ENCODE measurements around the gene HS1BP3.

HS1BP3 gene

DNA sequence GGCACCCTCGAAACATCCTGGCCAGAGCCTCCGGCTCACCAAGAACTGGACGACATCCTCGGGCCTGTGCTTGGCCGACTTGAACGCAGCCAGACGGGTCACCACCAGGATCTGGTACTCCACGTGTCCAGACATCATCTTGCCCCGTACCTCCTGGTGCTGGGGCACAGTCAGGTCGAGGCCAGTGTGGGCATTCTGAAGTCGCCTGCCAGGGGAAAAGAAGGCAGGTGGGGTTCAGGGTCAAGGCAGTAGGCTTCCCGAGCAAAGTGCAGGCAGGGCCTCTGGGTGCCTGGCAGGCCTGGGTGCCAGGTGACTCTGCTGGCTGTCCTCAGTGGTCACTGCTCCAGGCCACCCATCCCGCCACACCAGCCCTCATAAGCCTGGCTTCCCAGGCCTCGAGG is 5.6 kb downstream of the HS1BP3 start:
- no peak for DNase-seq

DNA sequence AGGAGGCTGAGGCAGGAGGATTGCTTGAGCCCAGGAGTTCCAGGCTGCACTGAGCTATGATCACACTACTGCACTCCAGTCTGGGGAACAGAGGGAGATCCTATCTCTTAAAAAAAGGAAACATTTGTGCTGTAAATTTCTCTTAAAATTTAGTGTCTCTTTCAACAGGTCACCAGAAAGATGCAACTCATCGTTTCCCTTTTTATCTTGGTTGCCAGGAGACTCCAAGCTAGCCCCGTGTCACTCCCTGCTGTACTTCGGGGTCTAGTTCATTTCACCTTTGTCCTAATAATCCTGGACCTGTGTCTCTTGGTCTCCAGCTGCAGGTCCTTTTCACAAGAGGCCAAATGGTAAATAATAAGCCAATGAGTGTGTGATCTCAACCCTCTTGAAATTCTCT is 7.1 kb downstream of the HS1BP3 start:
- DNase-seq, result no peak

DNA sequence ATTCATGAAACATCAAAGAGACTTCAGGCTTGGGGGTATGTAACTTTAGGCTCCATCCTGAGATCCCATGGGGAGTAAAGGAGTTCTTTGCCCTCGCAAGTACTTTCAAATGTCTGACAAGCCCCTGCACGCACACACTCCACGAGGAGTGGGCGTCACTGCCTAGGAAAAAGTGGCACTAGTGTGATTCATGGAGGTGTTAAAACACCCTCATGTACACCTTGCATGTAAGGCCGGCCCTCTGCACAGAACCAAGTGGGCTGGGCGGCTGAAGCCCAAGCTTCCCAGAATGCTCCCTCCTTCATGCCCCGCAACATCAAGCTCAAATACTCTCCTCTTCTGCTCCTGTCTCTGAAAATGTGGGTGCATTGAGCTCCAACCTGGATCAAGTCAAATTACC is 7.8 kb downstream of the HS1BP3 start:
- no peak for DNase-seq

DNA sequence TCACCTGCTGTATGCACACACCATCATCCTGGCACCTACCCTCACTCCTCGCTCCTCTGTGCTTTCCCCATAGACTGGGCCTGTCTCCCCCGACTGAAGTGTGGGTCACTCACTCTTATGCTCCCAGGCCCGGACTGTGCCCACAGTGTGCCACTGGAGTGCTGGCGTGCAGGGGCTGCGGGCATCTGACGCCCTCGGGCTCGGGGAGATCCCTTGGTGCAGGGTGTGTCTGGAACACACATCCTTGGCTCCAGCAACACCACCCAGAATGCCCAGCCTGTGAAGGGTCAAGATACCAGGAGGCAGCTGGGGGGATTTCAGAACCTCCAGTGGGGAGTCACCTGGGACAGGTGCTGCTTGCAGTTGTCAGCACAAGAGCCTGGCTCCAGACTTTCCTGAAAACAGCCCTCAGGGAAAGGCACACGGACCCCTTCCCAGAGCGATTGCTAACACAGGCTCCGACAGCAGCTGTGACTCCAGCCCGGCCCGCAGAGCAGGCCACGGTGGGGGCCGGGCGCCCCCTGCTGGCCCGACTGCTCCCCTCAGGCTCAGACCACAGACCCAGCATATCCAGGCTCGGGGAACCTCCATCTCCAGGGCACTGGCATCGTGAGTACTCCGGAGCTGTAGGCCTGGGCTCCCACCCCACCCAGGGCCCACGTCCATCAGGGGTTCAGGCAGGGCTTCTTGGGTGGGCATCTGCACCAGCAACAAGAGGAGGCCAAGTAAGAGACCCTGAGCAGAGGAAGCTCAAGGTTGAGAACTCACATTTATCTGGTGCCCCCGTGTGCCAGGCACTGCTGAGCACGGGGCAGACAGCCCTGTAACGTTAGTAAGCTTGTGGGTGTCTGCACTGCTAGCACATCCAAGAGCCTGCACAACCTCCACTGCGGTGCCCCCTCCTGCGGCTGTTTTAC is 8.6 kb downstream of the HS1BP3 start:
- peak; percentile 53 for DNase-seq

DNA sequence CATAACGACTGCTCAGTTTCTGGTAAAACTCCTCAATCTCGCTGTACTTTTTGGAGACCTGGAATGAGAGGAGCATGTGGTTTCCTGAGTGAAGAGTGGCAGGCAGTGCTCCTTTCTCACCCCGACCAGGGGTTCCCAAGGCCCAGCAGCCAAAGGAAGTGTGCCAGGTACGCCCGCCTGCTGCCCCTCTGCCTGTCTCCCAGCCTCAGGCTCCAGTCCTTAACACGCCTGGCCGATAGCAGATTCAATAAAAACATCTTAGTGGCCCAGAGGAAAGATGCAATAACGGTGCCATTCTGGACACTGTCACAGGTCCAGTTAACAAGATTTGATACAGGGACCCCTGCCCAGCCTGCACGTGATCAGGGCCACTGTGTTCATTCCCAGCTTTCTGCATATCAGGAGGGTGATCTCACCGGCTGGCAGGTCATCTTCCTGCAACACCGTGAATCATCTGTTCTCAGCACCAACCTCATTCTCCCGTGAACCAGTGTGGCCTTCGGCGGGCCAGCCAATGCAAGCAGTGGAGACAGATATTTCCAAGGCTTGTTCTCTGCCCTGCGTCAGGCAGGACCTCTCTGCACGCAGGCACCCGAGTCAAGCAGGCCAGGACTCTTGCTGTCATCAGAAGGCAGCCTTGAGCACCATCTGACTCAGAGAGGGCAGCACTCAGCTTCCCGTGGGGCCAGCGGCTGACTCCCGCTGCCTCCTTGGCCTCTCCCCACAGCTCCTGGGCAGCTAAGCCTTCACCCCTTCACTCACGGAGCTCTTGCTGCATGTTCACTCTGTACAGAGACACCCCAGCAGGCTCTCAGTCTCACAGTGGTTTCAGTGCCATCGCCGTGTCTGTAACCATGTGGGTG is 9.5 kb downstream of the HS1BP3 start:
- DNase-seq, result no peak

DNA sequence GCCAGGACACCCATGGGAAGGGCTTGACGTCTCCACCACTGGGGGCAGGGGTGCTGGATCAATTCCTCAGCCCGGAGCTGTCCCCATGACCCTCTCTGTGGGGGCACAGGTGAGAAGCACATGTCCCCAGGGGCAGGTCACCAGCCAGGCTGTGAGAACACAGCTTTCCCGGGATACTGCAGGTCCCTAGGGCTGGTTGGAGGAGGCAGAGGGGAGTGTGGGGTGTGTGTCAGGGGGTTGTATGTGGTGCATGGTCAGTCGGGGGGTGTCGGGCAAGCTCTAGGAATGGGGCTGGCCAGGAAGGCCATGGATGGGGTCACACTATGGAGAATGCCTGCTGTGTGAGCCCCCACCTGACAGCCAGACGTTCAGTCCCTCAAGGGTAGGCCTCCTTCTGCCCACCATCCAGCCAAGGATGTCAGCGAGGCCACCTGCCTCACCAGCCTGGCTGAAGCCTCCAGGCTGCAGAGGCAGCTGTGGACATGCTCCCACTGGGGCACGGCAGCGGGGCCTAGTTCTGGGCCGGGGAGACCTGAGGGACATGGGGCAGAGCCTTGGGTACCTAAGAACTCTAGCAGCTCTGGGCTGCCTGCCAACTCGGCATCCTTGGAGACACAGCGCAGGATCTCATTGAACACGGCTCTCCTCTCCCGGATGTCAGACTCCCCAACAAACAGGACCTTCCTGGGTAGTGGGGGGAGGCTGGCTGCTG is 10.3 kb downstream of the HS1BP3 start:
- DNase-seq, result no peak

DNA sequence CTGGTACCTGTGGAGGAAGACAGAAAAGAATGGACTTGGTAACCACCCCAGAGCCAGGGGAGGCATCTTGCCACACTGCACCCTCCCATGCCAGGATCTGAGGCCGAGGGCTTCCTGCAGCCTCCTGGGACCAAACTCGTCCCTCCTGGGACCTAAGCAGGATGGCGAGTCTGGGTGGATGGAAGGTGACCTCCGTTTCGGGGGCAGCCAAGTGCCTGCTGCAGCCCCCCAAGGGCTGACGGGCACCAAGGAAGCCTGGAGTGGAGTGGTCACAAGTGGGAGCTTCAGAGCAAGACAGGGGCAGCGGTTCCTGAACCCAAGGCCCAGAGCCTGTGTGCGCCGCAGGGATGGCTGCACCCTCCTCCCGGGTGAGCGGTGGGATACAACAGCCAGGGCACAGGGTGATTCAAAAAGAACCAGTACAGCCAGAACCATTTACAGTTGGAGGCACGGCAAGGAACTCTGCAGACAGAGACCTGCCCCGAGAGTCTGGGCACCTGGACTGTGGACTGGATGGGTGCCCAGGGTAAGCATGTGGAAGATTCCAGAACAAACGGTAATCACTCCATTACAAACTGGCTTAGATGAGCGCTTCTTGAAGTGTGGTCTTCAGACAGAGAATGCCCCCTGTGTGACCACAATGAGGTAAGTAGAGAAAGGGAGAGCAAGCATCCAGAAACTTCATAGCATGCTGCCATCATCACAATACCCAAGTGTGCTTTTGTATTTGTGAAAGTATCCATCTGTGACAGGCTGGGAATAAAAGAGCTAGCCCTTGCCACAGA is 12.1 kb downstream of the HS1BP3 start:
- no peak for DNase-seq

DNA sequence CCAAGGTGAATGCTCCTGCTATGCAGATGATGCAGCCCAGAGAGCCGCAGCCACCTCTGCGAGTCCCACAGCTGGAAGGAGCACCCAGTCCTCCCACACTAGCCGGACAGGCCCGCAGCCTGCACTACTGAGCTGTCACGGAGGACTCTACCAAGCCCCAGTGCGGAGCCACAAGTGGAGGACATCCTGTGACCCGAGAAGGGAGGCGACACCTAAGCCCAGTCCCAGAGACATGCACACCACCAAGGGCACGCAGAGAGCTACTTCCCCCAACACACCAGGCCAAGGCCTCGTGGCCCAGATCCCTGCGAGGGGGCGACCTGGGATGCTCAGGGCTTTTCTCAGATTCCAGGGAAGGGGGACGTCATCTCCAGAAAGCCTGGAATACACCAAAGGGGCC is 12.9 kb downstream of the HS1BP3 start:
- no peak for DNase-seq

DNA sequence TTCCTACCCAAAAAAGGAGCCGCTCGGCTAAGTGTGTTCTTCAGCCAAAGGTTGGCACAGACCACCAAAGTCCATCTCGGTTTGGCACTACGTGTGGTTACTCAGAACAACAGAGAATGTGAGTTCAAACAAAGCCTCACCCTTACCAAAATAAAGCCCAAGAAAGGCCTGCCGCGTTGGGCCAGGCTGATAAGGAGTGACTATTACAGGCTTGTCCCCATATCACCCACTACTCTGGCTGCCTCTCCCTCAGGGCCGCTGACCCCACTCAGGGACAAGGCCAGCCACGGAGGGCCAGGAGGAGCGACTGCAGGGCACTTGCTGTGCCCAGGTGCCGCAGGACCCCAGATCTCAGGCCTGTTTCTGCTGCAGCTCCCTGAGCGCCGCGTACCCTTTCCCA is 13.8 kb downstream of the HS1BP3 start:
- no peak for DNase-seq

DNA sequence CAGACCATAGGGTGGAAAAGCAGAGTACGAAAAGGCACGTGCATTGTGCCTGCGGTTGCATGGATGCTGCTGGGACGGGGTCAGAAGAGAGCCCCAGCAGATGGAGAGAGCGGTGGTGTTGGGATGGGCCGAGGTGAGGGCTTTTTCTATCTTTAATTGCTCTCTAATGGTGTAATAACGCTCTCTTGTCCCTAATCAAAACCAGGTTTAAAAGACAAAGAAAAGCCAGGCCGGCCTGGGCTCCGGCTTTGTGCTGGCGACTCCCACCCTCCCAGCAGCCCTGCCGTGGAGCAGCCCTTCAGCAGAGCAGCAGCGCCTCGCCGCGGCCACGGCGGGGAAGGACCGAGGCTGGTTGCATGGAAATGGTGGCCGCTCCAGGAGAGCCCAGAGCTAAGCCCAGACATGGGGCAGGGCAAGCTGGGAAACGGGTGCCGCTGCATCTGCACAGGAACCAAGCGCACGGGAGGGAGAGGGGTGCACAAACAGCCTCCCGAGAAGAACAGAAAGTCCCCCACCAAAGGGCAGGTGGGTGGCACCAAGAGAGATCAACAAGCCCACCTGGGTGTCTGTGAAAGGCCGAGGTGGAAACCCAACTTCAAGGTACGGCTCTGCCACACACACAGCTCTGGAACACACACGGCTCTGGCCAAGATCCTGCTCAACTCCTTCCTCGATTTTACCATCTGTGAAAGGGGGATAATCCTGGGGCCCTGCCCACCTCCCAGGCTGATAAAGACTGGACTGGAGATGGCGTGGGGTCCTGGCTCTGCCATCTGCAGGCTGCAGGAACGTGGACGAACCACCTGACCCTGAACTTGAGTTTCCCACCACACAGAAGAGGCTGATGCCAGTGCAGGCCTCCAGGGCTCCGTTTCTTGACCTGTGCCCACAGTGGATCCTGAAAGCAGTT is 15.0 kb downstream of the HS1BP3 start:
- DNase-seq, result peak; percentile 68

DNA sequence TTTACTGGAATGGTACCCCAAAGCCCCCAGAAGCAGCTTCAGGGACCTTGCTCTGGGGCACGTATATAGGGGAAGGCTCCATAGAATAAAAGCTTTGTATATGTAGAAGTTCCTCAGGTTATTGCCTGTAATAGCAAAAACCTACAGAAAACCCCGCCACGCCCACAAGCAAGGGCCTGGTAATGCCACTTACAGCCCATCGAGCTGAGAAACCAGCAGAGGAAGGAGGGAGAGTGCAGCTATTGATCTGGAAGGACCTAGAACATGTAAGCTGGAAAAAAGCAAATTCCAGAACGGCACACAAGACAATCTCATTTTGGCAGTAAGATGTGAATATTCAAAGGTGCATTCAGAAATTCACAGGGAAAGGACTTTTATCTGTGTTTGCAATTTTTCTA is 15.8 kb downstream of the HS1BP3 start:
- no peak for DNase-seq

DNA sequence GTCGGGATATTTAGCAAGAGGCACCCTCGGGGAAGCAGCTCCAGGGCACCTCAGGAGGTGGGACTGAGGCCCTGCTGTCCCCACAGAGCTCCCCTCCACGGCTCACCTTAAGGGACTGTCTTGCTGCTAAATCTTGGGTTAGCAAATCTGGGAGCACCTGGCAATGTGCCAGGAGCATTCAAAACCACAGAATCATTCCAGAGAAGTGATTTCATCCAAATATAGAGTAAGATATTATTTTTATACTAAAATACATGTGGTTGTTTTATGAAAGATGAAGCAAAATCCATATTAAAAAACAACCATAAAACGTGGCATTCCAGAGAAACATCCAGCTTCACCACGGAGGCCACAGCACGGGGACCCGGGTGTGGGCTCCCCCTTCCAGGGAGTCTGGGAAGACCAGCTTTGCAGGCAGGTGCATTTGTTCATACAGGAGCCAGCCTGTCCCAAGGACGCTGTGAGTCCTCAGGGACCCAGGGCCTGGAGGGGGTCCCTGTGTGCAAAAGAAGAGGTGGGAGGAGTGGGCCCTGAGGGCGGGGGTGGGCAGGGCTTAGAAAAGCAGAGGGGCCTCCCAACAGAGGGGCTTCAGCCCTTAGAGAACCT is 16.3 kb downstream of the HS1BP3 start:
- DNase-seq, result no peak

DNA sequence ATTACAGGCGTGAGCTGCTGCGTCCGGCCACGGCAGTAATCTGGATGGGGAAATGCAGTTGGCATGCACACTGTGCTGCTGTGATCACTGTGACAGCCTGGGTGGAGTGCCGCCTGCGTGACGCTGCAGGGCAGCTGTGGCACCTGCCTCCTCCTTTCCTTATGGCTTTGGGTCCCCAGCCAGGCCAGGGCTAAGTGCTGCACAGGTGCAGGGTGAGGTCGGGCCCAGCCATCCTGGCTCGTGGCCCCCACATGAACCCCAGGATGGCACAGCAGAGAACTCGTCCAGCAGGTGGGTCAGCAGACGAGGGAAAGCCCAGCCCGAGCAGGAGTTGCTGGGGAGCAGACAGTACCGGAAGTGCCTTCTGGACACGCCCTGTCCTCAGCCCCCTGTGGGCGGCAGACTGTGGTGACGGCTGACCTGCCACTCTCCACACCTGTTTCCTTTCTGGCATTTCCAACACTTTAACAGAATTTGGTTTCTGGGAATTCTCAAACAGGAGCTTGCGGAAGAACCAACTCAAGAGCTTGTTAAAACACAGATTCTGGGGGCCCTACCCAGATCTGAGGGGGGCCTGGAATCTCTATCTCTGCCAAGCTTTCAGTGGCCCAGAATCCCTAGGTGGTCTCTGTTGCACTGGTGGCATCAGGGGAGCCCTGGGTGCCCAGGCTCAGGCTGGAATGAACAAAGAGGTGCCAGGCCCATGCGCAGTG is 16.9 kb downstream of the HS1BP3 start:
- no peak for DNase-seq

DNA sequence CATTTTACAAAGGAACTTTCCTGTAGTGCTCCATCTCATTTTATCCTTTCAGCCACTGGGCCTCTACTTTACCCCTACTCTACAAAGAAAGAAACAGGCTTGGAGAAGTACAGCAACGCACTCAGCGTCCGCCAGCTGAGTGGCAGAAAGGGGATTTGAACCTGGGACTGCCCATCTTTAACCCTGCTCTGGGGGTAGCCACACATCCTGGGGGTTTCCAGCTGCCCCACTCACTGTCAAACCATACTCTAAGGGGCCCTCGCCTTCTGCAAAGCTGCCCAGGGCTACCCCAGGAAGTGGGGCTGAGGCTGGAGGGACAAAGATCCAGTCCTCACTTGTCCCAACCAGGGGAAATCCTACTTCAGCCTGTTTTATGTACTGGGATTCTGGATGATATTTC is 17.9 kb downstream of the HS1BP3 start:
- no peak for DNase-seq

DNA sequence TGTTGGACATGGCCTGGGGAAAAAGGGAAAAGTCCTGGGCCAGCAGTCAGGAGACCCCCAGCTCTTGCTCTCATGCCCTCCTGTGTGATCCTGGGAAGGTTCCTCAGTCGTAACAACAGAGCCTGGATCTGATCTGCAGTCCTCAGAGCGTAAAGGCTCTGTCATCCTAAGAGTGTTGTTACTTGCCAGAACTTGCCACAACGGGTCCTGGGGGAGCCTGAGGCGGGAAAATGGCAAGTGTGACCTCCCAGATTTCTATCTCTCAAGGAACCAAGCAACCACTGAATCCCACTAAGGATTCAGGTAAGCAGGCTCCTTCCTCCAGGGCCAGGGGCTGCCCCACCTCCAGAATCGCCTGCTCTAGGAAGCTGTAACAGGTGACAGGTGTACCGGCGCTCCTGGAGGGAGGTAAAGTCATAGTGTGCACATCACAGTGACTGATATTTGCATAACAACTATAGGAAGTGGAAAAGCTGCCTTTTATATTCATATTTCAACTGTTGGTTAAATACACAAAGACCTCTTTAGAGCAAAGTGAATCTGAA is 18.4 kb downstream of the HS1BP3 start:
- DNase-seq, result no peak

DNA sequence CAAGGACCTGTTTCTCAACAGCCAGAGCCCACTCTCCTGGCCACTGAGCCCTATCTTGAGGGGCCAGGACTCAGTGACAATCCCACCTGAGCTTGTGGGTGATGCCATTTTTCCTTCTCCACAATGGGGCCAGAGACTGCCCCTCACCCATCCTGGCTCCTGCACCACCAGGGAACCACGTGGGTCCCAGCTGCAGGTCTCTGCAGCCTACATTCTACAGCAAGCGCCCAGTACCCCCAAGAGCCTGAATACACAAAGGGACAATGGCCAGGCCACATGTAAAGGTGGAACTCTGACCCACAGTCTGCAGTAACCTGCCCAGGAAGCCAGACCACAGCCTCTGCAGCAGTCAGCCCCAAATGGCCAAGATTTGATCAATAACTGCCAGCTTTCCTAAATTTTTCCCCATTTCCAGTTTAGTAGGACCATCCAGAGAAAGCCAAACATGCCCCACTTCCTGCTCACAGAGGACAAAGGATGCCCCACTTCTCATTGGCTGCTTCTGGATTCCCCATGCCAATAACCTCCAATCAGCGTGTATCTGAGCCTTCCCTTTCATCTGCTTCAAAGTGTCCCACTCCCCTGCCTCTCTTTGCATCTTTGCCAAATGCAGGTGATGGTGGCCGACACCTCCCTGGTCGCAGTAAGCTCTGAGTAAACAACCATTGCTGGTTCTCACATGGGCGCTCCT is 19.1 kb downstream of the HS1BP3 start:
- no peak for DNase-seq

DNA sequence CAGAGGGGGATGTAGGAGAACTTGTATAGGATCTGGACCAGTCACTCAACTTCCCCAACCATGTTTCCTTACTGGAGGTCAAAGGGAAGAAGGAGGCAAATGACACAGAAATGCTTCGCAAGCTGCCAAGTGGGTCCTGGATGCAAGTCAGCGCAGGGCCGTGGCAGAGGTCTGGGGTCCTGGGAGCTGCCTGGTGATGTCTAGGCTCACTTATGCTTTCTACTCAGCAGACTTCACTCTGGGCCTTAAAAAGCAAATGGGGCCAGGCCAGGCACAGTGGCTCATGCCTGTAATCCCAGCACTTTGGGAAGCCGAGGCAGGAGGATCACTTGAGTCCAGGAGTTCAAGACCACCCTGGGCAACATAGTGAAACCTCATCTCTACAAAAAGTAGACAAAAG is 19.9 kb downstream of the HS1BP3 start:
- DNase-seq, result no peak

DNA sequence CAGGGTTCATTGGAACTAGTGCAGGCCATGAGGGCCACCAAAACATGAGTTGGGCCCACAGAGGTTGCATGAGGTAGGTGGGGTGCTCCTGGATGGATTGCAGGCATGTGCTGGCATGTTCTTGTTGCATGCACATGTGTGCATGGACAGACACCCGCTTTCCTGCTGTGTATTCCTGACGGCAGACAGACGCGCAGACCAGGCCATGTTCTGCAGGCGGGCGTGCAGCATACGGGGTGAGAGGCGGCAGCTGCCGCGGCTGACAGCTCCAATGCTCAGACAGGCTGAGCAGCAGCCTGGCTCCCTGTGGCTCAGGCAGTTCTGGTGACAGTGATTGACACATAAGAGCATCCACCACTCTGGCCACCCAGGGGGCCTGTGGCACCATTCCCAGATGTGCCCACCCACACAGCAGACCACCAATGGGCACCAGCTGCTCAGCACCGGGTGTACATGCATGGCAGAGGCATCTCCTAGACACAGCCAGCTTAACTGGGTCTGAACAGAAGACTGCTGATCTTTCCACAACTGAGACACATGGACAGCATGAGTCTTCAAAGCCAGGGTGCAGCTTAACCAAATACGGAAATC is 21.2 kb downstream of the HS1BP3 start:
- no peak for DNase-seq

DNA sequence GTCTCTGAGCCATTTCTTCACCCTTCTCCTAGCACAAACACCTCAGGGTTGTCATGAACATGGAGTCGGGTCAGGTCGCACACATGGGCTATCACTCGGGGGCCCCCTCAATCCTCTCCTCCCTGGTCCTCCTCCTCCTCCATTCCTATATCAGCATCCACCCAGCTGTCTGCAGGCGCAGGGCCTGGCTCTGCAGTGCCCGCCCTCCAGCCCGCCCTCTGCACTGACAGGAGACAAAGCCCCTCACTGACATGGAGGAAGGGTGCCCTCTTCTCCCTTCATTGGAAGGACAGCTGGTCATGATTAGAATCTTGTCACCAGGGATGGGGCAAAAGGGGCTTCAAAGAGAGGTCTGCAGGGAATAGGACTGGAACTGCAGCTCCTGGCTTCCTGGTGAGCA is 21.7 kb downstream of the HS1BP3 start:
- DNase-seq, result no peak
